Osteoblast (primary cell): ENCODE results near the gene MGMT. TPM values are rescaled to one million over a fixed set of nuclear protein-coding genes. Genes with fewer than 3 reads are reported as not detected.

Experiments
- DNase-seq: peaks from one replicate; pipeline ENCODE4 v3.0.0; 2011; ENCODE audit warnings: low spot score, mixed read lengths; ENCODE audit not compliant: insufficient read length; ENCODE audit errors: missing footprints
- H2AFZ ChIP-seq: 2 replicates; pipeline ENCODE4 v1.6.0; 2011; ENCODE audit warnings: mild to moderate bottlenecking, low read length
- H3K27ac ChIP-seq: 2 replicates; pipeline ENCODE4 v1.5.1; 2011; ENCODE audit warnings: mild to moderate bottlenecking, low read depth, low read length, moderate library complexity
- H3K27me3 ChIP-seq: 2 replicates; pipeline ENCODE4 v1.6.0; 2012; ENCODE audit warnings: mild to moderate bottlenecking, control low read depth, inconsistent platforms, low read length, moderate library complexity; ENCODE audit not compliant: insufficient read depth
- H3K36me3 ChIP-seq: 2 replicates; pipeline ENCODE4 v1.5.1; 2011; ENCODE audit warnings: mild to moderate bottlenecking, low read length, control low read depth, moderate library complexity; ENCODE audit not compliant: insufficient read depth
- H3K4me1 ChIP-seq: 2 replicates; pipeline ENCODE4 v1.5.1; 2011; ENCODE audit warnings: mild to moderate bottlenecking, low read length, control low read depth, moderate library complexity; ENCODE audit not compliant: insufficient read depth
- H3K4me2 ChIP-seq: 2 replicates; pipeline ENCODE4 v1.6.0; 2011; ENCODE audit warnings: mild to moderate bottlenecking, low read length; ENCODE audit not compliant: insufficient read depth
- H3K4me3 ChIP-seq: fragments of 200-600 bp; sonication (generic); 3 replicates; pipeline ENCODE4 v1.5.1; 2012; ENCODE audit warnings: mild to moderate bottlenecking, low read length, inconsistent platforms; ENCODE audit not compliant: insufficient read depth
- H3K79me2 ChIP-seq: 2 replicates; pipeline ENCODE4 v1.6.0; 2012; ENCODE audit warnings: mild to moderate bottlenecking, low read length, control low read depth, inconsistent platforms; ENCODE audit not compliant: insufficient read depth
- H3K9me3 ChIP-seq: 2 replicates; pipeline ENCODE4 v1.5.1; 2011; ENCODE audit warnings: low read depth, low read length, control low read depth
- H4K20me1 ChIP-seq: 2 replicates; pipeline ENCODE4 v1.6.0; 2012; ENCODE audit warnings: mild to moderate bottlenecking, low read length, control low read depth; ENCODE audit not compliant: insufficient read depth
- total RNA-seq: library from RNA; depleted of rRNA; stranded (reverse); fragments of >200 nt; gene quantifications from 2 replicates; pipeline ENCODE4 v1.2.3, GENCODE V29; 2012
- TF ChIP-seq, protein P1 (sequence below): IDR thresholded peaks from 2 replicates; pipeline ENCODE4 v1.5.1; 2011; ENCODE audit warnings: mild to moderate bottlenecking, low read depth, low read length, moderate library complexity; ENCODE audit errors: extremely low read depth

MGMT gene
- total RNA-seq, 1 donor = 21.0 TPM

DNA sequence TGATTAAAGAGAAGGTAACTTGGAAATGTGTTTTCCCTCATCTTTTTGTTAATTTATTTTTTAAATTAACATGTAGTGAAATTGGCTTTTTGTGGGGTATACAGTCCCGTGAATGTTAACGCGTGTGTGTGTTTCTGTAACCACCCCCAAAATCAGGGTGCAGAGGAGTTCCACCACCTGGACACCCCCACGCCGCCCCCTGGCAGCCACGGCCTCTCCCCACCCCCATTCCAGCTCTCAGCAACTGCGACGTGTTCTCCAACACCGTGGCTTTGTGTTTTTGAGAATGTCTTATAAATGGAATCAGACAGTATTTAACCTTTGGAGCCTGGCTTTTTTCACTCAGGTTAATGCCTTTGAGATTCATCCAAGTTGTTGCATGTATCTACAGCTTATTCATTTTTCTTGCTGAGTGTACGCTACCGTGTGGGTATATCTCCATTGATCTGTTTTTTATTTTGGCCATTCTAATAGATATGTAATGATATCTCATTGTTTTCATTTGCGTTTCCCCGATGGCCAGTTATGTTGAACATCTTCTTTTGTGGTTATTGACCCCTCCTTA, 278.2 kb downstream of the MGMT start:
- Histone ChIP-seq H3K4me3 (no peak overlapping the region), H2AFZ (no peak overlapping the region), H4K20me1 (no peaks in the 10 kb centered on the region), H3K27ac (no peak overlapping the region), H3K27me3 (no peaks in the 10 kb centered on the region), H3K4me2 (no peak overlapping the region), H3K4me1 (no peaks in the 10 kb centered on the region), H3K79me2 (no peaks in the 10 kb centered on the region), H3K9me3 (no peaks in the 10 kb centered on the region), H3K36me3 (no peaks in the 10 kb centered on the region)
- TF ChIP-seq, protein P1, sequence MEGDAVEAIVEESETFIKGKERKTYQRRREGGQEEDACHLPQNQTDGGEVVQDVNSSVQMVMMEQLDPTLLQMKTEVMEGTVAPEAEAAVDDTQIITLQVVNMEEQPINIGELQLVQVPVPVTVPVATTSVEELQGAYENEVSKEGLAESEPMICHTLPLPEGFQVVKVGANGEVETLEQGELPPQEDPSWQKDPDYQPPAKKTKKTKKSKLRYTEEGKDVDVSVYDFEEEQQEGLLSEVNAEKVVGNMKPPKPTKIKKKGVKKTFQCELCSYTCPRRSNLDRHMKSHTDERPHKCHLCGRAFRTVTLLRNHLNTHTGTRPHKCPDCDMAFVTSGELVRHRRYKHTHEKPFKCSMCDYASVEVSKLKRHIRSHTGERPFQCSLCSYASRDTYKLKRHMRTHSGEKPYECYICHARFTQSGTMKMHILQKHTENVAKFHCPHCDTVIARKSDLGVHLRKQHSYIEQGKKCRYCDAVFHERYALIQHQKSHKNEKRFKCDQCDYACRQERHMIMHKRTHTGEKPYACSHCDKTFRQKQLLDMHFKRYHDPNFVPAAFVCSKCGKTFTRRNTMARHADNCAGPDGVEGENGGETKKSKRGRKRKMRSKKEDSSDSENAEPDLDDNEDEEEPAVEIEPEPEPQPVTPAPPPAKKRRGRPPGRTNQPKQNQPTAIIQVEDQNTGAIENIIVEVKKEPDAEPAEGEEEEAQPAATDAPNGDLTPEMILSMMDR = no peak
- DNase-seq = no peak

DNA sequence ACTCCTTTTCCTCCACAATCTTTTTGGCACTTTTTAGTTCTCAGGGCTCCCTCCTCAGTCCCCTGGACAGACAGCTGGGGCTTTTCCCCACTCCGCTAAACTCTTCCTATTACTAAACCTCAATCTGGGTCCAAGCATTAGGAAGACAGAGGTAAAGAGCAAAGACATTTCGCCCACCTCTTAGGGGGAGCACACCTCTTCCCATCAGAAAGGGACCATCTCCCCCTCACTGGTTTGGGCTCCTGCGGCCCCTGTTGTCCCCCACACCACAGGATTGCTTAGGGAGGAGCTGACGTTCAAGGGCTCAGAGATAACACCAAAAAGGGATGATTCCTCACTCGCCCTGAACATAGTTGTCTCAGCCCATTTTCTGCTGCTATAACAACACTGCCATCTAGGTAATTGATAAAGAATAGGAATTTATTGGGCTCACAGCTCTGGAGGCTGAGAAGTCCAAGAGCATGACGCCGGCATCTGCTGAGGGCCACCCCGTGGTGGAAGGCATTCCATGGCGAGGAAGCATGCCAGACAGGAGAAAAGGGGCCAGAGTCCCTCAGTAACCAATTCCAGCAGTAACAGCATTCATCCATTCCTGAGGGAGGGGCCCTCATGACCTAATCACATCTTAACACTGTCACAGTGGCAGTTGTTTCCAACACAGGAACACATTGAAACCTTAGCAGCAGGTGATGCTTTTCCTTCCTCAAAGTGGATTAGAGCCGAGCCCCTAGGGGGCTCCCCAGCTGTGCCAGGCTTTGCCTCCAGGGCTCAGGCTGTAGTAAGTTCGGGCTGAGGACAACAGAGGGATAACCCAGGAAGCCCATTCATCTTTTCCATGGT, 287.4 kb downstream of the MGMT start:
- Histone ChIP-seq H4K20me1 (no peaks in the 10 kb centered on the region), H3K36me3 (no peaks in the 10 kb centered on the region), H3K27me3 (no peaks in the 10 kb centered on the region), H3K4me1 (no peaks in the 10 kb centered on the region), H3K4me3 (no peak overlapping the region), H3K27ac (no peak overlapping the region), H3K9me3 (peaks cover 4% of the 10 kb centered on the region), H3K4me2 (no peak overlapping the region), H2AFZ (no peak overlapping the region), H3K79me2 (no peaks in the 10 kb centered on the region)
- TF ChIP-seq, protein P1 = no peak
- DNase-seq = no peak

DNA sequence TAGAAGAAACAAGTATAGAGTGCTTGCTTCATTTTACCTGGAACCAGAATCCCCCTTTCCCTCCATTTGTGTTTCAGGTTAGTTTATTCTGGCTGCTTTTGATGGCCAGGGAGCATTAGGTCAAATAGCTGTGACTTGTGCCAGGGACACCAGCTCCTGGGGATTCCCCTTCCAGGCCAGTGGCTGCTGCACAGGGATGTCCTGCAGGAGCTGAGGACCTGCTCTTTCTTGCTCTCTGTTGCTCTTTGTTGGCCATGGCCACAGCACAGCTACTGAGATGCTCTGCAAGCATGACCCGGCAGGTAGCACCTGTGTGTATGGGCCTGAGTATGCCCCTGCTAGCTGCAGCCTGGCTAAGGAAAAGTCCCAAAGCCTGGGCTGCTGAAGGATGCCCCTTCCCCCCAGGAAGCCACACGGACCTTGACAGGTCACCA, 288.1 kb downstream of the MGMT start:
- Histone ChIP-seq H3K4me3 (no peak overlapping the region), H3K27ac (no peak overlapping the region), H3K4me1 (no peaks in the 10 kb centered on the region)

DNA sequence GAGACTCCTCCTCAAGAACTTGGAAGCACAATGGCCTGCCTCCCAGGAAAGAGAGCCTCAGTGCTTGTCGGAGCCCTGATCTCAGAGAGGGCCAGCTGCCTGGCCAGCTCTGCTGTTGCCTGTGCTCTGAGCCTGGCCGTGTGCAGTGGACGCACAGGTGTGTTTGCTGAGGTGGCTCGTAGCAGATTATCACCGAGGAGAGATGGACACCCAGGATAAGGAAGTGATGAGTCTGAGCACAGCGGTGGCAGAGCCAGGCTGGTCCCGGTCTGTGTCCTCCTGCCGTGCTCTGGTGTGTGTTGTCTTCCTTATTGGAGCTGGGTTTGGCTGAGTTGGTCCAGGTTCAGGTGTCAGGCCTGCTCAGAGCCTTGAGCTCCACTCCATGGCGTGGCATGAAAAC, 288.6 kb downstream of the MGMT start:
- no peaks in the 10 kb centered on the region for H4K20me1 ChIP-seq
- no peaks in the 10 kb centered on the region for H3K79me2 ChIP-seq
- no peaks in the 10 kb centered on the region for H3K36me3 ChIP-seq
- peaks cover 4% of the 10 kb centered on the region for H3K9me3 ChIP-seq
- no peak overlapping the region for H2AFZ ChIP-seq
- no peaks in the 10 kb centered on the region for H3K4me1 ChIP-seq
- H3K4me3 ChIP-seq = no peak overlapping the region
- no peaks in the 10 kb centered on the region for H3K27me3 ChIP-seq
- H3K27ac ChIP-seq = no peak overlapping the region
- DNase-seq = peak; percentile 3
- TF ChIP-seq, protein P1 = no peak
- H3K4me2 ChIP-seq = no peak overlapping the region

More for the DNA sequence above, 288.1 kb downstream of the MGMT start:
- Histone ChIP-seq H3K9me3 (peaks cover 4% of the 10 kb centered on the region), H3K36me3 (no peaks in the 10 kb centered on the region), H4K20me1 (no peaks in the 10 kb centered on the region), H3K27me3 (no peaks in the 10 kb centered on the region), H3K79me2 (no peaks in the 10 kb centered on the region), H3K4me2 (no peak overlapping the region), H2AFZ (no peak overlapping the region)
- peak; percentile 22 for DNase-seq
- TF ChIP-seq, protein P1 = no peak
